HepG2 (cell line): Measurements from ENCODE around the gene TMEM143. TPM values are rescaled to one million over a fixed set of nuclear protein-coding genes. Genes with fewer than 3 reads are reported as not detected.

Experiments used
- ATAC-seq: fragments of 200-7000 bp; cut with Tn5 transposase; 3 replicates; pipeline ENCODE4 v1.9.1; 2020; ENCODE audit warnings: mild to moderate bottlenecking, moderate library complexity
- BruUV-seq: library from RNA; stranded (reverse); fragments of 400-500 nt; replicated peaks from 2 replicates; lab custom pipeline; 2021; lab: Mats Ljungman, UMichigan
- CTCF ChIA-PET: fragments of 300-600 bp; formaldehyde crosslinking; extraction: SDS; loops from one replicate; lab custom pipeline; 2021; ENCODE audit warnings: low total read pairs, inconsistent platforms, low intra/inter-chr PET ratio; lab: Yijun Ruan, JAX
- POLR2A ChIA-PET: fragments of 350-600 bp; sonication (Branson Sonifier 250); formaldehyde crosslinking; loops from one replicate; lab custom pipeline; 2020; ENCODE audit warnings: antibody characterized with exemption, inconsistent platforms; lab: Yijun Ruan, JAX
- DNase-seq: peaks from one replicate; pipeline ENCODE4 v3.0.0-alpha.2; 2015; ENCODE audit warnings: low spot score
- FAIRE-seq: peaks from 3 replicates; lab custom pipeline; 2011; peaks lifted over from hg19 to GRCh38; lab: Jason Lieb, UNC
- H2AFZ ChIP-seq: one replicate; pipeline ENCODE4 v1.6.1; 2011; ENCODE audit warnings: low read length, inconsistent platforms
- H3K27ac ChIP-seq: fragments of 300-600 bp; 3 replicates; pipeline ENCODE4 v1.8.0; 2011; ENCODE audit warnings: mixed run types, mild to moderate bottlenecking, mixed read lengths, low read length, inconsistent platforms; ENCODE audit not compliant: insufficient read depth; ENCODE audit errors: extremely low read length
- H3K27me3 ChIP-seq, 2 experiments: fragments of 200-600 bp in 1 of 2; 2 replicates in 1 of 2; 3 replicates in 1 of 2; pipeline versions ENCODE4 v1.6.0 to v1.8.0; 2011; ENCODE audit warnings: low read length in 2 of 2, mild to moderate bottlenecking in 2 of 2, moderate library complexity in 2 of 2, inconsistent platforms in 1 of 2; ENCODE audit not compliant: insufficient read depth in 2 of 2, control insufficient read depth in 1 of 2
- H3K36me3 ChIP-seq, 2 experiments: fragments of 200-600 bp in 1 of 2; replicated peaks in 1 of 2; 2 replicates in 1 of 2; 3 replicates in 1 of 2; pipeline versions ENCODE4 v1.5.1 to v1.8.0; 2011; ENCODE audit warnings: low read length in 2 of 2, inconsistent platforms in 1 of 2; ENCODE audit not compliant: insufficient read depth in 2 of 2, control insufficient read depth in 1 of 2
- H3K4me1 ChIP-seq: 2 replicates; pipeline ENCODE4 v1.5.1; 2012; ENCODE audit warnings: low read length, inconsistent platforms; ENCODE audit not compliant: insufficient read depth
- H3K4me2 ChIP-seq: 2 replicates; pipeline ENCODE4 v1.6.0; 2011; ENCODE audit warnings: low read depth, low read length, inconsistent platforms
- H3K4me3 ChIP-seq, 3 experiments: fragments of 200-600 bp in 1 of 3; sonication (generic), shearing (Covaris generic) in 1 of 3; replicated peaks in 1 of 3; 2 replicates each; pipeline ENCODE4 v1.5.1; 2011 to 2016; ENCODE audit warnings: low read length in 3 of 3, inconsistent platforms in 2 of 3, low read depth in 2 of 3, mild to moderate bottlenecking in 2 of 3, control low read depth in 1 of 3, mixed read lengths in 1 of 3; ENCODE audit not compliant: insufficient read depth in 1 of 3
- H3K79me2 ChIP-seq: one replicate; pipeline ENCODE4 v1.6.1; 2011; ENCODE audit warnings: low read length, inconsistent platforms; ENCODE audit not compliant: insufficient read depth
- H3K9ac ChIP-seq: 2 replicates; pipeline ENCODE4 v1.6.0; 2011; ENCODE audit warnings: mild to moderate bottlenecking, low read depth, low read length, inconsistent platforms; ENCODE audit not compliant: insufficient read depth
- H3K9me3 ChIP-seq: 2 replicates; pipeline ENCODE4 v1.5.1; 2012; ENCODE audit warnings: mild to moderate bottlenecking, low read length
- H4K20me1 ChIP-seq: 2 replicates; pipeline ENCODE4 v1.6.0; 2011; ENCODE audit warnings: inconsistent platforms, mild to moderate bottlenecking, low read length, moderate library complexity; ENCODE audit not compliant: insufficient read depth
- MEF2D ChIP-seq: sonication (generic); formaldehyde crosslinking; IDR thresholded peaks from 2 replicates; pipeline ENCODE4 v1.5.1; 2020; ENCODE audit warnings: mild to moderate bottlenecking, missing genetic modification reagents
- MIXL1 ChIP-seq: IDR thresholded peaks from 2 replicates; pipeline ENCODE4 v1.6.1; 2016
- NR1H2 ChIP-seq: sonication (generic); formaldehyde crosslinking; IDR thresholded peaks from 2 replicates; pipeline ENCODE4 v1.8.1; 2022; ENCODE audit warnings: low read depth, missing genetic modification reagents, borderline replicate concordance
- PLSCR1 ChIP-seq: sonication (generic); formaldehyde crosslinking; IDR thresholded peaks from 2 replicates; pipeline ENCODE4 v1.5.0; 2020; ENCODE audit warnings: missing genetic modification reagents, mild to moderate bottlenecking, borderline replicate concordance
- PRPF4 ChIP-seq: fragments of 200-400 bp; formaldehyde crosslinking; IDR thresholded peaks from 2 replicates; pipeline ENCODE4 v1.6.1; 2016; ENCODE audit warnings: low read length, low read depth; ENCODE audit not compliant: poor library complexity, severe bottlenecking
- RXRB ChIP-seq: IDR thresholded peaks from 2 replicates; pipeline ENCODE4 v1.6.1; 2016; ENCODE audit warnings: borderline replicate concordance, missing genetic modification reagents, missing compliant biosample characterization
- SMAD3 ChIP-seq: sonication (generic); formaldehyde crosslinking; IDR thresholded peaks from 2 replicates; pipeline ENCODE4 v1.4.0; 2020; ENCODE audit warnings: missing genetic modification reagents
- SP1 ChIP-seq, 2 experiments: fragments of 450-650 bp in 1 of 2; sonication (generic) in 1 of 2; formaldehyde crosslinking in 1 of 2; IDR thresholded peaks; 2 replicates each; pipeline versions ENCODE4 v1.4.0 to v1.6.1; 2016 to 2020; ENCODE audit warnings: missing genetic modification reagents in 1 of 2
- SP2 ChIP-seq: sonication (generic); formaldehyde crosslinking; IDR thresholded peaks from 2 replicates; pipeline ENCODE4 v1.5.1; 2020; ENCODE audit warnings: mild to moderate bottlenecking, missing genetic modification reagents
- SUZ12 ChIP-seq: fragments of 150-350 bp; IDR thresholded peaks from 2 replicates; pipeline ENCODE4 v1.6.1; 2014; ENCODE audit warnings: low read depth, low read length
- TFE3 ChIP-seq: IDR thresholded peaks from 2 replicates; pipeline ENCODE4 v1.6.1; 2016
- ZFP36 ChIP-seq: fragments of 150-350 bp; IDR thresholded peaks from 2 replicates; pipeline ENCODE4 v1.6.1; 2018; ENCODE audit warnings: borderline replicate concordance, low read length, low read depth; ENCODE audit not compliant: partially characterized antibody
- ZFP62 ChIP-seq: sonication (generic); formaldehyde crosslinking; IDR thresholded peaks from 2 replicates; pipeline ENCODE4 v1.4.0; 2020; ENCODE audit warnings: missing genetic modification reagents
- ZMYM4 ChIP-seq: sonication (generic); formaldehyde crosslinking; IDR thresholded peaks from 2 replicates; pipeline ENCODE4 v1.8.1; 2023; ENCODE audit warnings: mild to moderate bottlenecking, missing genetic modification reagents
- ZNF224 ChIP-seq: sonication (generic); formaldehyde crosslinking; IDR thresholded peaks from 2 replicates; pipeline ENCODE4 v1.5.0; 2020; ENCODE audit warnings: mild to moderate bottlenecking, missing genetic modification reagents
- ZNF33A ChIP-seq: sonication (generic); formaldehyde crosslinking; IDR thresholded peaks from 2 replicates; pipeline ENCODE4 v1.5.1; 2020; ENCODE audit warnings: missing genetic modification reagents, mild to moderate bottlenecking, moderate library complexity, borderline replicate concordance
- WGBS: methylation state at CpG from one replicate; pipeline ENCODE4 v1.1.6; 2017; ENCODE audit warnings: low lambda C conversion rate; 5-methylcytosine and 5-hydroxymethylcytosine counted together
- in situ Hi-C: cut with HindIII; loops from 2 replicates; pipeline ENCODE4 v1.10.0; 2017; ENCODE audit warnings: low pct_unique_long_range_greater_than_20kb; ENCODE audit not compliant: extremely low pct_ligation_motif_present
- intact Hi-C: fragments of 100-400 bp; cut with micrococcal nuclease; formaldehyde crosslinking; loops from one replicate; pipeline ENCODE4 v1.10.0; 2022; ENCODE audit not compliant: unreplicated experiment
- polyA plus RNA-seq, 8 experiments: library from polyadenylated mRNA; depleted of rRNA in 3 of 8; stranded (reverse) in 7 of 8; unstranded in 1 of 8; fragments of >200 nt; fragmentation: Illumina TruSeq in 4 of 8; extraction: Trizol in 4 of 8; gene quantifications; 2 replicates each; pipeline versions ENCODE4 v1.2.1 to v1.2.3, GENCODE V29; 2011 to 2016; ENCODE audit warnings: low read depth in 4 of 8, missing spikeins in 1 of 8, mixed read lengths in 1 of 8; ENCODE audit not compliant: insufficient read depth in 1 of 8
- total RNA-seq, 5 experiments: library from RNA; depleted of rRNA; stranded (reverse); fragments of >200 nt; fragmentation: Illumina TruSeq; extraction: Trizol; gene quantifications; 2 replicates each; pipeline ENCODE4 v1.2.3, GENCODE V29; 2016; ENCODE audit warnings: low read depth in 1 of 5
- TF ChIP-seq, protein P1 (sequence below): IDR thresholded peaks from 2 replicates; pipeline ENCODE4 v1.6.1; 2016; ENCODE audit warnings: missing genetic modification reagents, missing compliant biosample characterization
- TF ChIP-seq, protein P2 (sequence below): sonication (generic); formaldehyde crosslinking; IDR thresholded peaks from 2 replicates; pipeline ENCODE4 v1.5.0; 2020; ENCODE audit warnings: missing genetic modification reagents

The TMEM143 gene
- total and polyA plus RNA-seq, 2 of the 13 experiments (the other 11 are each of a cell fraction or from before 2014, with no cell fraction given), result 7.7 to 11.3 TPM

- no peak for TF ChIP-seq PRPF4
- no peak for TF ChIP-seq ZFP36
Measured at GRCh38 chr19:48363500-48363809, 285 bp downstream of the TMEM143 start (continued).

DNA sequence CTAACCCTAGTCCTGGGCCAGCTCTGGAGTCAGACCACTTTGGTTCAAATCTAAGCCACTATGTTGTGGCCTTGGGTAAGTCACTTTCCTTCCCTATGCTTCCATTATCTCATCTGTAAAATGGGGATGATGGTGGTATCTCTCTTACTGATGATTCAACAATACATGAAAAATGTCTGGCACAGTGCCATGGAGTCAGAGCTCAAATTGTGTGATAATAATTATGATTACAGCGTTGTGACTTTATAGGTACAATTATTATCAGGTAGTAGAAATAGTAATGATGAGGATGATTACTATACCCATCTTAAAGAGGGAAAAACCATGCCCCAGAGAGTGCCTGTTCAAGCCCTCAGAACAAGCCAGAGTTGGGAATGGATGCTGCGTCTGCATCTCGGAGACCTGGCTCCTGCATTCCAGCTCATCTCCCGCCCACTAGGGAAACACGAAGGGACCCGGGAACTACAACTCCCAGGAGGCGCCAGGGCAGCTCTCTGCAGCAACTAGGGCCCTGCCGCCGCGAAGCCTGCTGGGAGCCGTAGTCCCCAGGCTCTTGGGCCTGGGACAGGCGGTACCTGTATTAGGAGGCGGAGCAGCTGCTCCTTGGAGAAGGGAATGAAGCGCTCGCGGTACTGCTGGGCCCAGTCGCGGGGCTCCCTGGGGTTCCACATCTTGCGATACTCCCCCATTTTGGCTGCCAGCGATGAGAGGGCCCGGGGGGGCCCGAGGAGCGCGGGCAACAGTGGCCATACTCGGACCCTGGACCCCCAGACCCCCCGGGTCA is 832 bp downstream of the TMEM143 start:
- no peaks in the 10 kb centered on the region for H3K9me3 ChIP-seq
- peak overlapping the region; percentile 96 for H3K9ac ChIP-seq
- H3K27ac ChIP-seq, result peak overlapping the region; percentile 96
- H3K36me3 ChIP-seq, result peaks cover 0 to 2% of the 10 kb centered on the region in 2 experiments; a peak in 1 of 5 replicates
- H3K4me3 ChIP-seq, result peak overlapping the region; percentile 47 to 86 (median 71)
- peak; percentile 96 for ATAC-seq
- ChIA-PET POLR2A (interaction anchor here (0.6 to 2.7 kb wide), 12 partner anchors 8 to 256 kb away, joined by 3 to 107 read pairs (median 7); partner anchors contain the start of genes GRWD1, KDELR1, RPL18 and SPHK2), CTCF (interaction anchor here (1.4 kb wide), 1 partner anchor 13 kb away, joined by 4 read pairs; no protein-coding TSS in a partner anchor)
- in situ Hi-C loops (no loop called here), intact Hi-C loops (no loop called here)
- no peaks in the 10 kb centered on the region for H3K79me2 ChIP-seq
- no TSS peak for BruUV-seq
- peak; percentile 80 for FAIRE-seq
- peak; percentile 94 for DNase-seq
- H3K4me1 ChIP-seq, result peaks cover 35% of the 10 kb centered on the region
- H4K20me1 ChIP-seq, result no peaks in the 10 kb centered on the region
- H2AFZ ChIP-seq, result no peak overlapping the region
- WGBS, result 13% methylated on average over 7 of the region's 26 CpGs
- H3K27me3 ChIP-seq, result no peaks in the 10 kb centered on the region
- peak overlapping the region; percentile 99 for H3K4me2 ChIP-seq
- no peak for TF ChIP-seq SMAD3 (CRISPR knock-in tag)
- TF ChIP-seq NR1H2 (CRISPR knock-in tag), result peak; percentile 34; the same call in 1 of the 2 replicates
- 0 out of 2 replicates have a peak, but pooled peaks have one; percentile 19 for TF ChIP-seq MIXL1
- 0 out of 2 replicates have a peak, but pooled peaks have one; percentile 50 for TF ChIP-seq MEF2D (CRISPR knock-in tag)
- TF ChIP-seq TFE3 (CRISPR knock-in tag), result no peak
- TF ChIP-seq, protein P1, sequence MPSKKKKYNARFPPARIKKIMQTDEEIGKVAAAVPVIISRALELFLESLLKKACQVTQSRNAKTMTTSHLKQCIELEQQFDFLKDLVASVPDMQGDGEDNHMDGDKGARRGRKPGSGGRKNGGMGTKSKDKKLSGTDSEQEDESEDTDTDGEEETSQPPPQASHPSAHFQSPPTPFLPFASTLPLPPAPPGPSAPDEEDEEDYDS (CRISPR knock-in tag), result peak; percentile 41; the same call in 1 of the 2 replicates
- TF ChIP-seq RXRB (CRISPR knock-in tag), result 0 out of 2 replicates have a peak, but pooled peaks have one; percentile 5
- TF ChIP-seq SUZ12, result peak; percentile 100
- TF ChIP-seq ZNF224 (CRISPR knock-in tag), result 0 out of 2 replicates have a peak, but pooled peaks have one; percentile 65
- 0 out of 2 replicates have a peak, but pooled peaks have one; percentile 22 for TF ChIP-seq SP2
- no peak for TF ChIP-seq ZNF33A
- TF ChIP-seq ZMYM4 (CRISPR knock-in tag), result 0 out of 2 replicates have a peak, but pooled peaks have one; percentile 28
- TF ChIP-seq, protein P2, sequence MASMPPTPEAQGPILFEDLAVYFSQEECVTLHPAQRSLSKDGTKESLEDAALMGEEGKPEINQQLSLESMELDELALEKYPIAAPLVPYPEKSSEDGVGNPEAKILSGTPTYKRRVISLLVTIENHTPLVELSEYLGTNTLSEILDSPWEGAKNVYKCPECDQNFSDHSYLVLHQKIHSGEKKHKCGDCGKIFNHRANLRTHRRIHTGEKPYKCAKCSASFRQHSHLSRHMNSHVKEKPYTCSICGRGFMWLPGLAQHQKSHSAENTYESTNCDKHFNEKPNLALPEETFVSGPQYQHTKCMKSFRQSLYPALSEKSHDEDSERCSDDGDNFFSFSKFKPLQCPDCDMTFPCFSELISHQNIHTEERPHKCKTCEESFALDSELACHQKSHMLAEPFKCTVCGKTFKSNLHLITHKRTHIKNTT (CRISPR knock-in tag), result no peak
- TF ChIP-seq PLSCR1 (CRISPR knock-in tag), result no peak
- peak; percentile 97; the same call in 1 of the 2 replicates for TF ChIP-seq ZFP62 (CRISPR knock-in tag)
- no peak for TF ChIP-seq SP1 (IDR thresholded peaks at IDR 0.05)
- TF ChIP-seq SP1 (CRISPR knock-in tag; IDR thresholded peaks at IDR 0.05), result peak; percentile 50; the same call in 1 of the 2 replicates
